Panc1 (cell line): ENCODE measurements around the gene OR6Y1.

ENCODE experiments used
- CTCF ChIP-seq: fragments of 450-650 bp; IDR thresholded peaks from 2 replicates; pipeline ENCODE4 v1.5.1; 2017; ENCODE audit warnings: mild to moderate bottlenecking
- POLR2AphosphoS5 ChIP-seq: IDR thresholded peaks from 2 replicates; pipeline ENCODE4 v1.6.1; 2012; ENCODE audit warnings: mild to moderate bottlenecking, low read depth, low read length, moderate library complexity
- REST ChIP-seq, 2 experiments: IDR thresholded peaks; 2 replicates each; pipeline ENCODE4 v1.6.1; 2011 to 2012; ENCODE audit warnings: low read depth in 2 of 2, control low read depth in 1 of 2, low read length in 1 of 2, mild to moderate bottlenecking in 1 of 2, moderate library complexity in 1 of 2; ENCODE audit not compliant: insufficient read depth in 1 of 2
- SIN3A ChIP-seq: IDR thresholded peaks from 2 replicates; pipeline ENCODE4 v1.6.1; 2012; ENCODE audit warnings: low read depth, mild to moderate bottlenecking, low read length, moderate library complexity, borderline replicate concordance; ENCODE audit not compliant: insufficient read depth
- TCF7L2 ChIP-seq: IDR thresholded peaks from 2 replicates; pipeline ENCODE4 v1.6.1; 2011; ENCODE audit warnings: mild to moderate bottlenecking, low read depth, low read length, inconsistent platforms

GRCh38 chr1:158570480-158570879 is 16.3 kb upstream of the OR6Y1 start, which contains the start of gene OR6P1:
- no peak for TF ChIP-seq CTCF
- TF ChIP-seq REST (IDR thresholded peaks at IDR 0.05; ENCODE audit: insufficient read depth in 1 of 2, low read depth in 2 of 2, low read length in 1 of 2) = no peak
- TF ChIP-seq POLR2AphosphoS5 = no peak
- no peak for TF ChIP-seq SIN3A
- no peak for TF ChIP-seq TCF7L2
